GM12874 (cell line): ENCODE data around the gene IQSEC1.

ENCODE experiments used
- CTCF ChIP-seq: IDR thresholded peaks from 2 replicates; pipeline ENCODE4 v1.5.1; 2011; ENCODE audit warnings: low read depth, mild to moderate bottlenecking, control low read depth, low read length, moderate library complexity; ENCODE audit not compliant: insufficient read depth

The IQSEC1 gene

DNA sequence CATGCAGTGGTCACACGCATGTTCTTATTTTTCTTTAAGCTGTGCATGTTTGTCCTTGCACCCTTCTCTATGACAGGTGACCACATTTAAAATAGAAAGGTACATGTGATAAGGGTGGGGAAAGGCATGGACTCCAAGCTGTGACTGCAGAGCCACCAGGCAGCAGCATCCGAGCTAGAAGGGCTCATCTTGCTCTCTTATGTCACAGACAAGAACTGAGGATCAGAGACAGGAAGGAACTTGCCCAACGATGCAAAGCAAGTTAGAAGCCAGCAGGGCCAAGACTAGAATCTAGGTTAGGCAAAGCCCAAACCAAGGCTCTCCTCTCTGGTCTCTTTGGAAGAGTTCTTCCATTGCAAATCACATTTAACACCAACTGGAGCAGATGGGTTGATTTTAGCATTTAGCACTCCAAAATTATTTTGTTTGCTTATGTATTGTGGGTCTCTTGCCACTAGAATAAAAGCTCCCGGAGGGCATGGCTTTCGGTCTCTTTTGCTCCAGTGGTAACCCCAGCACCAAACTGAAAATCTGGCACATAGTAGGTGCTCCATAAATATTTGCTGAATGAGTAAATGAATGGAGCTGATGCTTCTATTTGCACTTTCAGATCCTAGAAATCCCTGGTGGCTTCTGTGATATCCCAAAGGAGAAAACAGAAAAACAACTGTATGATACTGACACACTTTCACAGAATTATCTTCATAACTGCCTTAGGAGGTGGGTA is 84.3 kb downstream of the IQSEC1 start:
- TF ChIP-seq CTCF: no peak

DNA sequence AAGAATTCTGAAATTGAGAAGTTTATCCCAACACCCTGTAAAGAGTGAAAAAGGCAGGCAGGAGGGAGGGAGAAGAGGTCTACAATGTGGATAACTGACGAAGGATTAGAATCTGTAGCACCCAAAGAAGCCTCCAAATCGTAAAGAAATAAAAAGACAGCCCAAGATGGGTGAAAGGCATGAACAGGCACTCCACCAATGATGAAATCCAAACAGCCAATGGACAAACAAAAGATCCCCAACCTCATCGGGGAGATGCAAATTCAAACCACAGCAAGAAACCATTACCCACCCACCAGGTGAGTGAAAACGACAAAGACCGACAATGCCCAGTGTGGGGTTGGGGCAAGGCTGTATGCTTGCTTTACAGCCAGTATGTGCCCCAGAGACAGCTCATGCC is 85.6 kb downstream of the IQSEC1 start:
- TF ChIP-seq CTCF: no peak

- no peak for TF ChIP-seq CTCF
These were observed 86.2 kb downstream of the IQSEC1 start for GRCh38 chr3:12986986-12987385.

GRCh38 chr3:12986521-12986920 is 86.7 kb downstream of the IQSEC1 start:
- no peak for TF ChIP-seq CTCF

DNA sequence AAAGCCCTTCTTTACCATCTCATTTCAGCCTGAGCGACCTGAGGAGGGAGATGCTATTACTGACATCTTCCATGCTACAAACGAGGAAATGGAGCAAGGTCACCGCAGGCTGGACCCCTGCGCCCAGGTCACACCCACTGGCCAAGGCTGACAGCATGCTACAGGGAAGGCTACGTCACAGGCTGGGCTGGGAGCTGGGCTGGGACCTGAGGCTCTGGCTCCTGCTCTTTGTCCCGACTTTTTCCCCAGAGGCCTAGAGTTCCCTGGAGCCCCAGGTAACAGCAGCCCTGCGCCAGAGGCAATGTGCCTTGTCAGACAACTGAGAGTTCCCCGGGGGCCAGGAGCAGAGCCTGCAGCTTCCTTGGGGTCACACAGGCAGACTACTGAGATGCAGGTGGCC is 87.2 kb downstream of the IQSEC1 start:
- no peak for TF ChIP-seq CTCF

GRCh38 chr3:12985148-12985547 is 88.1 kb downstream of the IQSEC1 start:
- TF ChIP-seq CTCF: no peak

- TF ChIP-seq CTCF: peak; percentile 78
These were observed 89.0 kb downstream of the IQSEC1 start for GRCh38 chr3:12984023-12984823.
